ENCODE measurements around the gene YAE1.

DNA sequence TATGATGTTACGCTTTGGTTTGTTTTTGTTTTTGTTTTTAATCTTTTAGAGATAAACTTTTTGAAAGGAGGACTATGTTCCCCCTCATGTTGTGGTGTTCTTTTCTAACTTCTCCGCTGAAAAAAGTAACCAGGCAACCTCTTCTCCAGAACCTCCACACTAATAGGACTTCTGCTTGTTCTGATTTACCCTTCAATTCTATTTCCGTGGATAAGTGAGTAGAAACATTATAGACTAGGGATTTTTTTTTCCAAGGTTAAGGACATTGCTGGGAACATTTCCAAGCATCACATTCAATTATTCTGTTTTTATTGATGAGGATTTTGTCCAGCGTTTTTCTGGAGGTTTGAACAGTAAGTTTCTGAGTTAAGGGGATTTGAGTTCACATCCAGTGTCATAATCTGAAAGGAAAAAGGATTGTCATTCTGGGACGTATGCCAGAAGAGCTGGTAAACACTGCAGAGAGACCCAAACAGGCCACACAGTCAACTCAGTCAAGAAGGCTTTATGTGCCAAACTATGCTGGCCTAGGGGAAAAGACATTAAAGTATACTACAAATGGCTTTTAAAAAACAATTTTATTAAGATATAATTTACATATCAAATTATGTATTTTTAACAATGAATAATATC lies 28.9 kb downstream of the YAE1 start:
- TF ChIP-seq, protein P1, sequence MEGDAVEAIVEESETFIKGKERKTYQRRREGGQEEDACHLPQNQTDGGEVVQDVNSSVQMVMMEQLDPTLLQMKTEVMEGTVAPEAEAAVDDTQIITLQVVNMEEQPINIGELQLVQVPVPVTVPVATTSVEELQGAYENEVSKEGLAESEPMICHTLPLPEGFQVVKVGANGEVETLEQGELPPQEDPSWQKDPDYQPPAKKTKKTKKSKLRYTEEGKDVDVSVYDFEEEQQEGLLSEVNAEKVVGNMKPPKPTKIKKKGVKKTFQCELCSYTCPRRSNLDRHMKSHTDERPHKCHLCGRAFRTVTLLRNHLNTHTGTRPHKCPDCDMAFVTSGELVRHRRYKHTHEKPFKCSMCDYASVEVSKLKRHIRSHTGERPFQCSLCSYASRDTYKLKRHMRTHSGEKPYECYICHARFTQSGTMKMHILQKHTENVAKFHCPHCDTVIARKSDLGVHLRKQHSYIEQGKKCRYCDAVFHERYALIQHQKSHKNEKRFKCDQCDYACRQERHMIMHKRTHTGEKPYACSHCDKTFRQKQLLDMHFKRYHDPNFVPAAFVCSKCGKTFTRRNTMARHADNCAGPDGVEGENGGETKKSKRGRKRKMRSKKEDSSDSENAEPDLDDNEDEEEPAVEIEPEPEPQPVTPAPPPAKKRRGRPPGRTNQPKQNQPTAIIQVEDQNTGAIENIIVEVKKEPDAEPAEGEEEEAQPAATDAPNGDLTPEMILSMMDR (IDR thresholded peaks at IDR 0.05) = no peak
- TF ChIP-seq POLR2A (IDR thresholded peaks at IDR 0.05) = no peak
- TF ChIP-seq POLR2AphosphoS5 (IDR thresholded peaks at IDR 0.05) = no peak
- TF ChIP-seq EP300 (IDR thresholded peaks at IDR 0.05) = no peak
